ENCODE measurements around the gene PLD1. TPM values are rescaled to one million over a fixed set of nuclear protein-coding genes. Genes with fewer than 3 reads are reported as not detected.

The PLD1 gene
- total and polyA plus RNA-seq, 5 donors from 2014 or later, result 1.2 to 8.8 (median 3.6) TPM; not detected in 1

DNA sequence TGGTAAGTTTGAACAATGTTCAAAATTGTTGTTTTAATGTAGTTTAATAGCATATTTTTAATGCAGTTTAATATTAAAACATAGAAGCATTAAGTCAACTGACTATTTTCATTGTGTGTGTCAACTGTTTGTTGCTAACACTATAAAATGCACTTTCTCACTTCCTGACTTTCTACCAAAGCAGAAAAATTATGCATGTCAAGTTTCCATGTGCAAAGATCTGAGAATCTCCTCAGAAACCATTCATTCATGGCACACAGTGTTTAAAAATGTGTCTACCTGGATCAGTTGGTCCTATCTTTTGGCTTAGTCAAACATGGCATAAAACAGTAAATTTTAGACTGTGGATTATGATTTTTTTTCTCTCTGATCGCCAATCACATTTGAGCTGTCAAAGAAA, 156.0 kb downstream of the PLD1 start:
- Mint-ChIP-seq H3K27me3 (peaks cover 17% of the 10 kb centered on the region), H3K4me3 (no peak overlapping the region), H3K9me3 (no peaks in the 10 kb centered on the region), H3K36me3 (no peaks in the 10 kb centered on the region), H3K4me1 (peaks cover 0 to 5% (median 0%) of the 10 kb centered on the region in 4 donors), H3K27ac (no peak overlapping the region)
- Histone ChIP-seq H3K36me3 (ENCODE audit: control insufficient read depth, insufficient read depth, low read length) (no peaks in the 10 kb centered on the region), H3K27ac (ENCODE audit: insufficient read depth, low read length, poor library complexity, severe bottlenecking) (no peak overlapping the region), H3K27me3 (ENCODE audit: control insufficient read depth, insufficient read depth, low read length) (peaks cover 2% of the 10 kb centered on the region), H3K4me1 (ENCODE audit: control insufficient read depth, insufficient read depth, low read length, poor library complexity, severe bottlenecking) (no peaks in the 10 kb centered on the region), H3K9me3 (ENCODE audit: control insufficient read depth in 2 of 2, low read length in 2 of 2) (no peaks in the 10 kb centered on the region), H3K4me3 (ENCODE audit: low read depth, low read length) (no peak overlapping the region)
- DNase-seq (no peak), ATAC-seq (ENCODE audit: low read depth in 2 of 2) (no peak)

DNA sequence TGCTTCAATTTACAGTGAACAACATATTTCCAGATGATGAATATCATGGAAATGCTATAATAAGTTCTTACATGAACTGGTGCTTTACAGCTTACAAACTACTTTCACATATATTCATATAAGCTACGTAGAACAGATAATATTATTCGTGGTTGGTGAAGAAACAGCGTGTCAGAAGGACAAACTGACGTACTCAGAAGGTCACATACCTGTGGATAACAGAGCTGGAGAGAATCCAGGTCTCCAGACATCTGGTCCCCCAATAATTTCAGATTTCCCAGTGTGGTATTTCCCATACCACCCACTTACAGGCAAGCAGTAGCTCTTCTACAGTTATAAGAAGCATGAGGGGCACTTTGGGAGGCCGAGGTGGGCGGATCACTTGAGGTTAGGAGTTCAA, 156.6 kb downstream of the PLD1 start:
- Histone ChIP-seq H3K36me3 (ENCODE audit: control insufficient read depth, insufficient read depth, low read length) (no peaks in the 10 kb centered on the region), H3K27ac (ENCODE audit: insufficient read depth, low read length, poor library complexity, severe bottlenecking) (no peak overlapping the region), H3K4me3 (ENCODE audit: low read depth, low read length) (no peak overlapping the region), H3K4me1 (ENCODE audit: control insufficient read depth, insufficient read depth, low read length, poor library complexity, severe bottlenecking) (no peaks in the 10 kb centered on the region), H3K27me3 (ENCODE audit: control insufficient read depth, insufficient read depth, low read length) (peaks cover 2% of the 10 kb centered on the region), H3K9me3 (ENCODE audit: control insufficient read depth in 2 of 2, low read length in 2 of 2) (no peaks in the 10 kb centered on the region)
- Mint-ChIP-seq H3K4me1 (peaks cover 0 to 5% (median 0%) of the 10 kb centered on the region in 4 donors), H3K36me3 (no peaks in the 10 kb centered on the region), H3K27me3 (peaks cover 13% of the 10 kb centered on the region), H3K4me3 (no peak overlapping the region), H3K27ac (no peak overlapping the region), H3K9me3 (no peaks in the 10 kb centered on the region)
- DNase-seq (no peak), ATAC-seq (ENCODE audit: low read depth in 2 of 2) (no peak)

DNA sequence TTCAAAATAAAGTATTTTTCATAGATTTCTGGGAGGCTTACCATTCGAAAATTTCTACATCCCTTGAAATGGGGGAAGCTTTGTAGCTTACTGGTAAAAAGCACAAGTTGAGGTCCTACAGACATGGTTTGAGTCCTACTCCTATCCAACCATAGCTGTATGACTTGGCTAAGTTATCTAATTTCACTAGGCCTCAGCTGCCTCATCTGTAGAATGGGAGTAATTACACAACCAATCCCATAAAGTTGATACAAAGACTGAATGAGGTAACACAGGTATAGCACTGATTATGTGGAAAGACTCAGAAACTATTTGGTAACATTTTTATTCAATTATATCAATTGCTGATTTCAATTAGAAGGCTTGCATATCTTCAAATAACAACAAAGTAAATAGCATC, 157.4 kb downstream of the PLD1 start:
- H3K27me3 ChIP-seq (ENCODE audit: control insufficient read depth, insufficient read depth, low read length), result no peaks in the 10 kb centered on the region
- H3K36me3 ChIP-seq (ENCODE audit: control insufficient read depth, insufficient read depth, low read length), result no peaks in the 10 kb centered on the region
- no peak overlapping the region for H3K27ac ChIP-seq (ENCODE audit: insufficient read depth, low read length, poor library complexity, severe bottlenecking)
- no peak for DNase-seq
- H3K9me3 ChIP-seq (ENCODE audit: control insufficient read depth in 2 of 2, low read length in 2 of 2), result no peaks in the 10 kb centered on the region
- H3K27me3 Mint-ChIP-seq, result peaks cover 9% of the 10 kb centered on the region
- no peaks in the 10 kb centered on the region for H3K4me1 ChIP-seq (ENCODE audit: control insufficient read depth, insufficient read depth, low read length, poor library complexity, severe bottlenecking)
- no peak for ATAC-seq (ENCODE audit: low read depth in 2 of 2)
- no peak overlapping the region for H3K4me3 Mint-ChIP-seq
- H3K4me1 Mint-ChIP-seq, result peaks cover 0 to 5% (median 0%) of the 10 kb centered on the region in 4 donors
- no peaks in the 10 kb centered on the region for H3K9me3 Mint-ChIP-seq
- no peaks in the 10 kb centered on the region for H3K36me3 Mint-ChIP-seq
- H3K4me3 ChIP-seq (ENCODE audit: low read depth, low read length), result no peak overlapping the region
- no peak overlapping the region for H3K27ac Mint-ChIP-seq

DNA sequence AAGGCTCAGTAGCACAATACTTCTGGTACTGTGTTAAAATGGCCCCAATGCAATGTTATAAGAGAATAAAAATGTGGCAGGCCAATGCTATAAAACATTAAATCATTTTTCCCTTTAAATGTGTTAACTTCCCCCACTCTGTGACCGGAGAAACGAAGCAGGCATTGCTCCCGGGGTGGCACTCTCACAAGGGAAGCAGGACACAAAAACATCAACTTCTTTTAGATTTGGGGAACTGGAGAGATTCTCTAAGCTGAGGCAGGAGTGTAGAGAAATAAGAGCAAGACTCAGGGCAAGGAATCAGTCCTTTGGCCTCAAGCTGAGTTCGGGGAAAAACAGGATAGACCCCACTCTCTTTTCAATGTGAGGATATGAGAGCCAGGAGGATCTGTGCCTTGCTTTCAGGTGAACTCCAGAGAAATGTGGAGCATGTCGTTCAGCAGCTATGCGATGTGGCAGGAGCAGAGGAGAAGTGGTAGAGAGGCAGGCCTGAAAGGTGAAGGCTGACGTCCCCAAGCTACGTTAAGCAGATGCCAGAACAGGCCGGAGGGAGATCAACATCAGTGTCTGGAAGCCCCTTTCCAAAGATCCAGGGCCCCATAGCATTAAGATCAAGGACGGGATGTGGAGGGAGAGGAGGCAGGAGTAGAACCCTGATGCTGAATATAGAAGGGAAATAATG, 160.2 kb downstream of the PLD1 start:
- H3K4me3 ChIP-seq (ENCODE audit: low read depth, low read length), result no peak overlapping the region
- Mint-ChIP-seq H3K27me3 (peaks cover 19% of the 10 kb centered on the region), H3K4me3 (no peak overlapping the region), H3K36me3 (no peaks in the 10 kb centered on the region), H3K4me1 (peaks cover 0 to 5% (median 0%) of the 10 kb centered on the region in 4 donors), H3K9me3 (no peaks in the 10 kb centered on the region), H3K27ac (no peak overlapping the region)
- H3K27ac ChIP-seq (ENCODE audit: insufficient read depth, low read length, poor library complexity, severe bottlenecking), result no peak overlapping the region
- no peak for ATAC-seq (ENCODE audit: low read depth in 2 of 2)
- no peaks in the 10 kb centered on the region for H3K27me3 ChIP-seq (ENCODE audit: control insufficient read depth, insufficient read depth, low read length)
- H3K9me3 ChIP-seq (ENCODE audit: control insufficient read depth in 2 of 2, low read length in 2 of 2), result no peaks in the 10 kb centered on the region
- no peaks in the 10 kb centered on the region for H3K4me1 ChIP-seq (ENCODE audit: control insufficient read depth, insufficient read depth, low read length, poor library complexity, severe bottlenecking)
- no peak for DNase-seq
- no peaks in the 10 kb centered on the region for H3K36me3 ChIP-seq (ENCODE audit: control insufficient read depth, insufficient read depth, low read length)

DNA sequence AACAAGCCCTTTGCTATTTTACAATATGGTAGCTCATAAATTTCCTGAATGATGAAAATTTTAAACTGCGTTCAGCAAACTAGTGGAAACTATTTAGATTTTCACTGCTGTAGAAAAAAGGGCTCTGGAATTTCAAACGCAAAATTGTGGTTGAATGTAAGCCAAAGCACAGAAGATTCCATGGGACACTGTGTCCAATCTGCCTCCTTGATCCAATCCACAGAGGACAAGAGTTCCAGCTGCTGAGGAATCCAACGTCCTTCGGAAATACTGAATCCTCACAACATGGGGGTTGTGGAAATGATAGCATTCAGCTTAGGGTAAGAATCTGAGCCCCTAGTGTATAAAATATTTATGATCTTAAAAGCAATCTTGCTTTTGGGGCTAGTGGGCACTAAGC, 161.0 kb downstream of the PLD1 start:
- no peak overlapping the region for H3K27ac Mint-ChIP-seq
- no peak for DNase-seq
- H3K9me3 Mint-ChIP-seq, result no peaks in the 10 kb centered on the region
- no peak overlapping the region for H3K4me3 Mint-ChIP-seq
- no peaks in the 10 kb centered on the region for H3K9me3 ChIP-seq (ENCODE audit: control insufficient read depth in 2 of 2, low read length in 2 of 2)
- no peaks in the 10 kb centered on the region for H3K36me3 ChIP-seq (ENCODE audit: control insufficient read depth, insufficient read depth, low read length)
- H3K36me3 Mint-ChIP-seq, result no peaks in the 10 kb centered on the region
- no peak for ATAC-seq (ENCODE audit: low read depth in 2 of 2)
- peaks cover 19% of the 10 kb centered on the region for H3K27me3 Mint-ChIP-seq
- peaks cover 0 to 5% (median 0%) of the 10 kb centered on the region in 4 donors for H3K4me1 Mint-ChIP-seq
- H3K4me1 ChIP-seq (ENCODE audit: control insufficient read depth, insufficient read depth, low read length, poor library complexity, severe bottlenecking), result no peaks in the 10 kb centered on the region
- H3K27me3 ChIP-seq (ENCODE audit: control insufficient read depth, insufficient read depth, low read length), result no peaks in the 10 kb centered on the region
- no peak overlapping the region for H3K27ac ChIP-seq (ENCODE audit: insufficient read depth, low read length, poor library complexity, severe bottlenecking)
- no peak overlapping the region for H3K4me3 ChIP-seq (ENCODE audit: low read depth, low read length)

DNA sequence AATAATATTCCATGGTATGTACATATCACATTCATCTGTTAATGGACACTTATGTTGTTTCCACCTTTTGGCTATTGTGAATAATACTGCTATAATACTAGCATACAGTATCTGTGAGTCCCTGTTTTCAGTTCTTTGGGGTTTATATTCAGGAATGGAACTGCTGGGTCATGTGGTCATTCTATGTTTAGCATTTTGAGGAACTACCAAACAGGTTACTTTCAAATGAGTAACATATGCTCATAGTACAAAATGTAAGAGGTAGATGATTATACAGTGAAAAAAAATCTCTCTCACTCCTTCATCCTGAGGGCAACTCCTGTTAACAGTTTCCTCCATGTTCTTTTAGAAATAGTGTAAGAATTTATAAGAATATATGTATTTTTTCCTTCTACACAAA, 162.2 kb downstream of the PLD1 start:
- no peaks in the 10 kb centered on the region for H3K9me3 Mint-ChIP-seq
- H3K27me3 Mint-ChIP-seq, result peaks cover 19% of the 10 kb centered on the region
- H3K36me3 ChIP-seq (ENCODE audit: control insufficient read depth, insufficient read depth, low read length), result no peaks in the 10 kb centered on the region
- no peak overlapping the region for H3K27ac ChIP-seq (ENCODE audit: insufficient read depth, low read length, poor library complexity, severe bottlenecking)
- H3K4me1 ChIP-seq (ENCODE audit: control insufficient read depth, insufficient read depth, low read length, poor library complexity, severe bottlenecking), result no peaks in the 10 kb centered on the region
- ATAC-seq (ENCODE audit: low read depth in 2 of 2), result no peak
- no peak for DNase-seq
- no peaks in the 10 kb centered on the region for H3K27me3 ChIP-seq (ENCODE audit: control insufficient read depth, insufficient read depth, low read length)
- no peaks in the 10 kb centered on the region for H3K9me3 ChIP-seq (ENCODE audit: control insufficient read depth in 2 of 2, low read length in 2 of 2)
- H3K4me1 Mint-ChIP-seq, result peaks cover 0 to 5% (median 0%) of the 10 kb centered on the region in 4 donors
- H3K36me3 Mint-ChIP-seq, result no peaks in the 10 kb centered on the region
- no peak overlapping the region for H3K4me3 Mint-ChIP-seq
- H3K27ac Mint-ChIP-seq, result no peak overlapping the region
- H3K4me3 ChIP-seq (ENCODE audit: low read depth, low read length), result no peak overlapping the region

DNA sequence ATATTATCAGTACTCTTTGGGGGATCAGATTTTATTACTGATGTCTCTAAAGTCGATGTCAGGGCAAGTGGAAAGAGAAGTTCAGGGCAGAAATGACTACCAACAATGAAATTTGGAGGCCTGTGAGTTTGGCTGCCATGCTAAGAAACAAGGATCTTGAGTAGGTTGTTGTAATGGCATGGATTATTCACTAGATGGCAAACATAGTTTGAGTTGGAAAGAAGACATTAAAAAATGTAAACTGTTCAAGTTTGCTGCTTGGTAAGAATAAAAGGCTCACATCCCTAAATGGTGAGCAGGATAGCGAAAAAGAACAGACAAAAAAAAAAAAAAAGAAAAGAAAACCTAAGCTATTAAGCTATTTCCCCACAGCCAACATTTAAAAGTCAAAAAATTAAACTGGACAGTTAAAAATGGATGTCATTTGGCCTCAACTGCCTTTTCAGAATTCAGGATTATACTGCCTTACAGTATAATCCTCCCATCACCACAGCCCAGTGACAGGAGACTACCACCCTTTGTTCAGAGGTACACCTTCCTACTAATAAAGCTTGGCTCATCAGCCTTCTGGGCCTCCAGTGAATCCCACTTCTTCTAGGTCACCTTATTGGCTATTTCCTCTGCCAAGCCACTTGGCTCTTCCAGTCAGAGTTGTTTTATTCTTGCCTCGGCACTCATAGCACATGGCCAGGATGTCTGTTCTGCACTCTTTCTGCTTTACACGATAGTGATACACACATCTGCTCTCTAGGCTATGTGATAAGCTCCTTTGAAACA, 163.7 kb downstream of the PLD1 start:
- no peaks in the 10 kb centered on the region for H3K36me3 Mint-ChIP-seq
- DNase-seq (peak in 2 of 3 donors; percentile 19 to 56), ATAC-seq (ENCODE audit: low read depth in 2 of 2) (no peak)

More for the DNA sequence above, 163.7 kb downstream of the PLD1 start:
- Histone ChIP-seq H3K36me3 (ENCODE audit: control insufficient read depth, insufficient read depth, low read length) (no peaks in the 10 kb centered on the region), H3K9me3 (ENCODE audit: control insufficient read depth in 2 of 2, low read length in 2 of 2) (no peaks in the 10 kb centered on the region), H3K27me3 (ENCODE audit: control insufficient read depth, insufficient read depth, low read length) (peaks cover under 1% of the 10 kb centered on the region), H3K4me1 (ENCODE audit: control insufficient read depth, insufficient read depth, low read length, poor library complexity, severe bottlenecking) (no peaks in the 10 kb centered on the region), H3K4me3 (ENCODE audit: low read depth, low read length) (no peak overlapping the region), H3K27ac (ENCODE audit: insufficient read depth, low read length, poor library complexity, severe bottlenecking) (no peak overlapping the region)
- Mint-ChIP-seq H3K9me3 (no peaks in the 10 kb centered on the region), H3K27ac (no peak overlapping the region), H3K4me1 (peaks cover 0 to 5% (median 0%) of the 10 kb centered on the region in 4 donors), H3K4me3 (no peak overlapping the region), H3K27me3 (peaks cover 23% of the 10 kb centered on the region)
